Loucy (cell line): Measurements from ENCODE around the gene SLC16A4.

Experiments used
- EZH2phosphoT487 ChIP-seq: fragments of 200-600 bp; IDR thresholded peaks from 2 replicates; pipeline ENCODE4 v1.6.1; 2018; ENCODE audit warnings: antibody characterized with exemption, mild to moderate bottlenecking, moderate library complexity, borderline replicate concordance
- TF ChIP-seq, protein P1 (sequence below): fragments of 200-600 bp; sonication (generic); conservative IDR thresholded peaks from 2 replicates; pipeline ENCODE4 v1.5.1; 2014; ENCODE audit warnings: mild to moderate bottlenecking, antibody characterized with exemption, low read length

DNA sequence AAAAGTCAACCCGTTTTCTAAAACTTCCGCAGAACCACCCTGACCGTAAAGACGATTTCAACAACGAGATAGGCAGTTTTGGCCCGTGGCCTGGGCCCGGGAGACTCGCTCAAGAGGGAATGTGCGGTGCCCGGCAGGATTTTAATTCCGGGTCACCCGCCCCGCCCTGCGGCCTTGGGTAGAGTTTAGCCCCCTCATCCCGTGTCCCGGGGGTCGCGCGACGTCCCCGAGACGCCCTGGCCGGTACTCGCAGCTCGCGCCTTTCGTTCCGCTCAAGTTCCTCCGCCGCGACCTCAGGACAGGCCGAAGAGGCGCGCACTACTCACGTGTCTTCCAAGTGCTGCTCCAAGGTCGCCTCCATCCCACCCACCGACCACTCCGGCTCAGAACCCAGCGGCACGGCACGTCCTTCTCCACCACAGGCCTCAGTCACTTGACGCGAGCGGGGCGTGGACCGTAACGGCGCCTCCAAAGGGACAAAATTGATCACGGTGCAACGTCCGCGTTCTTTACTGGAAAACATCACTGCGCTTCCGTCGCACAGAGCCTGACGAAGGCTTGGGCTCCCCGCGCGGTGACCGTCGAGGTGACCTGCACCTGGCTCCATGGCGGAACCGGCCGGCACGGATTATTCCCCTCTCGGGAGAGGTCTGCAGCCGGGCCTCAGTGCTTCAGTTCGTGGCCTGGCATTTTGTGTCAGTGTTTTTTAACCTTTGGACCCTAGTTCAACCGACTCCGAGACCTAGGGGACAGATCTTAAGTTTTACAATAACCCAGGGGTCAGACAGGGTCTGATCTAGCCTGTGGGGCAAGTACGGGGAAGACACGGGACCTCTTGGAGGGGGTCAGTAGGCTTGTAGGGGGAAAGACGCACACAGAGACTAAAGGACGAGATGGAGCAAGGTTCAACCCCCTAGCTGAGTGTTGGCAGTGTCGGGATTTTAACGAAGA, 16.7 kb upstream of the SLC16A4 start, which contains the start of gene LAMTOR5:
- TF ChIP-seq, protein P1, sequence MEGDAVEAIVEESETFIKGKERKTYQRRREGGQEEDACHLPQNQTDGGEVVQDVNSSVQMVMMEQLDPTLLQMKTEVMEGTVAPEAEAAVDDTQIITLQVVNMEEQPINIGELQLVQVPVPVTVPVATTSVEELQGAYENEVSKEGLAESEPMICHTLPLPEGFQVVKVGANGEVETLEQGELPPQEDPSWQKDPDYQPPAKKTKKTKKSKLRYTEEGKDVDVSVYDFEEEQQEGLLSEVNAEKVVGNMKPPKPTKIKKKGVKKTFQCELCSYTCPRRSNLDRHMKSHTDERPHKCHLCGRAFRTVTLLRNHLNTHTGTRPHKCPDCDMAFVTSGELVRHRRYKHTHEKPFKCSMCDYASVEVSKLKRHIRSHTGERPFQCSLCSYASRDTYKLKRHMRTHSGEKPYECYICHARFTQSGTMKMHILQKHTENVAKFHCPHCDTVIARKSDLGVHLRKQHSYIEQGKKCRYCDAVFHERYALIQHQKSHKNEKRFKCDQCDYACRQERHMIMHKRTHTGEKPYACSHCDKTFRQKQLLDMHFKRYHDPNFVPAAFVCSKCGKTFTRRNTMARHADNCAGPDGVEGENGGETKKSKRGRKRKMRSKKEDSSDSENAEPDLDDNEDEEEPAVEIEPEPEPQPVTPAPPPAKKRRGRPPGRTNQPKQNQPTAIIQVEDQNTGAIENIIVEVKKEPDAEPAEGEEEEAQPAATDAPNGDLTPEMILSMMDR, result no peak
- TF ChIP-seq EZH2phosphoT487, result no peak
